Lower leg skin (tissue), 4 donors: ENCODE data around the gene OR2A1. TPM values are rescaled to one million over a fixed set of nuclear protein-coding genes. Genes with fewer than 3 reads are reported as not detected.
A peak's percentile ranks its signal among the peaks of the same experiment; 100 is the strongest.
"Not testable (repeated sequence)": the region's sequence is repeated elsewhere in the genome, so short reads cannot be mapped to it uniquely, and the experiment has no call there.

Experiments
- DNase-seq, 2 donors: peaks; one replicate each; pipeline ENCODE4 v3.0.0-alpha.2; 2019; ENCODE audit warnings: low spot score in 2 of 2
- H3K4me3 ChIP-seq: fragments of 200-600 bp; sonication (generic); 2 replicates; pipeline ENCODE4 v1.5.1; 2017; ENCODE audit warnings: mild to moderate bottlenecking, low read depth; ENCODE audit not compliant: poor library complexity, severe bottlenecking
- WGBS, 2 donors: methylation state at CpG; one replicate each; pipeline ENCODE4 v1.1.5; 2018; 5-methylcytosine and 5-hydroxymethylcytosine counted together
- intact Hi-C: fragments of 100-400 bp; cut with DNase I; formaldehyde crosslinking; loops from one replicate; pipeline ENCODE4 v1.15.0; 2023; ENCODE audit warnings: low total_unique reads
- total RNA-seq, 4 donors: library from RNA; depleted of rRNA; stranded (reverse); fragments of >200 nt; gene quantifications; one replicate each; pipeline ENCODE4 v1.1.0, GENCODE V29; 2016

OR2A1 gene, protein sequence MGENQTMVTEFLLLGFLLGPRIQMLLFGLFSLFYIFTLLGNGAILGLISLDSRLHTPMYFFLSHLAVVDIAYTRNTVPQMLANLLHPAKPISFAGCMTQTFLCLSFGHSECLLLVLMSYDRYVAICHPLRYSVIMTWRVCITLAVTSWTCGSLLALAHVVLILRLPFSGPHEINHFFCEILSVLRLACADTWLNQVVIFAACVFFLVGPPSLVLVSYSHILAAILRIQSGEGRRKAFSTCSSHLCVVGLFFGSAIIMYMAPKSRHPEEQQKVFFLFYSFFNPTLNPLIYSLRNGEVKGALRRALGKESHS
- under 1 TPM in 3 of 4 donors, not detected in 1; 0.03 to 0.84 (median 0.59) TPM for total RNA-seq

DNA sequence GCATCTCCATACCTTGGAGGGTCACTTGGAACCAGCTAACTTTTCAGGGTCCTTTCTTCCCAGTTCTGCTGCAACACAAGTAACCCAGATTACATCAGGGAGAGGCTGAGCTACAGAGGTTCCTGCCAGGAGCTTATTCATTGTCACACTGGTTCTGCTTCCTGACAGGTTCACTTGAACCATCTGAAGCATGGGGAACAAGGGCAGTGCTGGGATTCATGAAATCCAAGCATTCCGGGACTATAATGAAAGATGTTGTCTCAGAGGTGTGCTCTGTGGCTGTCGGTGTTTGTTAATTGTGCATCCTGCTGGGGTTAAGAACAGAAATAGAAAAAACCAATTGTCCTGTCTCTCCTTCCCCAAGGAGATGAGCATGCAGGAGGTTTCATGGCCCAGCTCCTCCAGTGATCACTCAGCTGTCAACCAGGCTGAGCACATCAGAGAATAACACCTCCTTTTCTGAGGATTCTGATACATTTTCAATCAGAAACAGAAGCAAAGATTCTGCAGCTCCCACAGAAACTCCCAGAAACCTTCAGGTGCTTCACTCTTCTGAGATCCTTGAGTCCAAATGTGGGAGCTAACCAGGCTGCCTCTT, at the start of gene OR2A1:
TSS of gene OR2A1 (plus strand) at position 548 of the 598 bp plus-strand sequence. CDS start 5,706 bp downstream, outside the sequence.
- DNase-seq, intact Hi-C loops, H3K4me3 ChIP-seq: not testable (repeated sequence)
- 79% methylated on average over 2 of the region's 2 CpGs; no CpG with 5 or more reads in 1 of the 2 donors for WGBS, 2 donors

DNA sequence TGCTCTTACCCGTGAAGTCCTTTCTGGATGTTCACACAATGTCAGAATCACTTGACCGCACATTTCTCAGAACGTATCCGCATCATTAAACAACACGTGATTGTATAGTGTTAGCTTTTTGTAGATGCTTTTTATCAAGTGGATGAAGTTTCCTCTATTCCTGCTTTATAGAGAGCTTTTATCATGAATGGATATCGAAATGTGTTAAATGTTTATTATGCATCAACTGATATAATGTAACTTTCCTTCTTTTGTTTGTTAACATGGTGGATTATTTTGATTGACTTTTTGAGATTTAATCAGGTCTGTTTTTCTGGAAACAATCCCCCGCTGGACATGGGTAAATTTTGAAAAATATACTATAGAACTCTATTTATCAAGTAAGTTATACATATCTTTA, 47.5 kb upstream of the OR2A1 start, which contains the start of gene OR2A7:
TSS of gene OR2A7 (minus strand) at position 101 of the 400 bp plus-strand sequence. CDS start 5,164 bp downstream, outside the sequence.
- 96 to 97% methylated on average over 6 to 7 of the region's 7 CpGs for WGBS, 2 donors
- intact Hi-C loops, H3K4me3 ChIP-seq, DNase-seq: not testable (repeated sequence)

DNA sequence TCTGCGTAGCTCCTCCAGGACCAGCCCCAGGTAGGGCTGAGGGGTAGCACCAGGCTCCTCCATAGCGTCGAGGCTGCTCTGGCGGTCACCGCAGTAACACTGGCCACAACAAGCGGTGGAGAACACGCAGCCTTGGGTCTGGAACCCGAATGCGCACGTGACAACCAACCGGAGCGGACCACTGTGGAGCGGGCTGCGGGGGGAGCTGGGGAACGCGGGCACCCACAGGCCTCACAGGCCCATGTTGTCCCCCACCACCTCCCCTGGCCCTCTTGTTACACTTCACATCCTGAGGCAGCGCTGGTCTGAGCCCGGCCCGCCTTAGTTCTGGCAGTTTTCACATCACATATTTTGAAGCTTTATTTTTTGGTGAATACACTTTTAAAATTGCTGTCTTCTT, 43.0 kb upstream of the OR2A1 start, which contains the start of gene CTAGE8:
TSS of gene CTAGE8 (minus strand) at position 101 of the 400 bp plus-strand sequence. CDS start at position 63, 38 bp downstream.
- intact Hi-C loops, result not testable (repeated sequence)

DNA sequence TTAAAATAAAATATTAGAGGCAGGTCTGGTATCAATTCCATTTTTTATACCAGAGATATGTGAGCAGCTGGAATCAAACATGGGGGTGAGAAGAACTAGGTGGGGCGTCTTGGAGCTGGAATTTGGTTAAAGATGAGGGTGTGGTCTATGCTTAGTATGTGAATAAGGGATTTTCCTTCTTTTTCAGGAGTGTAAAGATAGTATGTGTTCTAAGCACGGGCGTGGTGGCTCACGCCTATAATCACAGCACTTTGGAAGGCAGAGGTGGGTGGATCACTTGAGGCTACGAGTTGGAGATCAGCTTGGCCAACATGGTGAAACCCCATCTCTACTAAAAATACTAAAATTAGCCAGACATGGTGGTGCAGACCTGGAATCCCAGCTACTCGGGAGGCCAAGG, 36.9 kb upstream of the OR2A1 start:
- intact Hi-C loops, H3K4me3 ChIP-seq, DNase-seq: not testable (repeated sequence)
- WGBS, 2 donors, result 80 to 88% methylated on average over 5 of the region's 6 CpGs

More for the DNA sequence above, 43.0 kb upstream of the OR2A1 start, which contains the start of gene CTAGE8:
- not testable (repeated sequence) for DNase-seq, H3K4me3 ChIP-seq
- 100% methylated on average over 2 of the region's 19 CpGs; no CpG with 5 or more reads in 1 of the 2 donors for WGBS, 2 donors

DNA sequence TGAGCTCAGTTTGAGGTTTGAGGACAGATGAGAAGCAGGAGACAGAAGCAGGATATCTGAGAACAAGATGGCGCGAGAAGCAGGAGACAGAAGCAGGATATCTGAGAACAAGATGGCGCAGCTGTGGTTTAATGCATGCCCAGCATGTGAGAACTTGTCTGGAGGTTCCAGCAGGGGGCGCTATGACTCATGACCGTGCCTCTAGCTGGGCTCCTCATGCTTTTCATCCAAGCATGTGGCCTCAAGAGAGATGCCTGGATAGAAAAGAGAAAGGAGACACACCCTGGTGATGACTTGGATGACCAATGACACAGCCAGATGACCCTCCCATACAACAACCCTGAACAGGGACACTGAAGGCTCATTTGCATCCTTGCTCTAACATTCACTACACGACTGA, 32.2 kb upstream of the OR2A1 start:
- H3K4me3 ChIP-seq, intact Hi-C loops, DNase-seq: not testable (repeated sequence)
- 79 to 81% methylated on average over 4 of the region's 6 CpGs for WGBS, 2 donors

DNA sequence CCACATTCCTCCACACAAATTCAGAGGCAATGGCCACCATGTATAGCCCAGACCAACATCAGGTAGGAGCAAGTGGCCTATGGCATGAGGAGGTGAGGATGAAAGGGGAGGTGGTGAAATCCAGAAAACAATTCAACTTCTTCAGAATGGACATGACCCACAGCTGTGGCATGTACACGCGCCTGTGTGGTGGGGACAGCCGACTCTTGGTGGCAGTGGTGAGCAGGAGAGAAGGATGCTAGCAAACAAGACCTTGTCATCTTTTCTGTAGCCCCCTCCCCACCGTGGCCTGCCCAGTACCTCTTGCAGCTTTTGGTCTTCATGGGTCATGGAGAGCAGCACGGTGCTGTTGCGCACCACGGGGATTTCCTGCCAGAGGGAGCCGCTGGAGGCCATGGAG, 30.2 kb upstream of the OR2A1 start:
- DNase-seq, H3K4me3 ChIP-seq, intact Hi-C loops: not testable (repeated sequence)
- no CpG with 5 or more reads among the region's 8 CpGs for WGBS, 2 donors

DNA sequence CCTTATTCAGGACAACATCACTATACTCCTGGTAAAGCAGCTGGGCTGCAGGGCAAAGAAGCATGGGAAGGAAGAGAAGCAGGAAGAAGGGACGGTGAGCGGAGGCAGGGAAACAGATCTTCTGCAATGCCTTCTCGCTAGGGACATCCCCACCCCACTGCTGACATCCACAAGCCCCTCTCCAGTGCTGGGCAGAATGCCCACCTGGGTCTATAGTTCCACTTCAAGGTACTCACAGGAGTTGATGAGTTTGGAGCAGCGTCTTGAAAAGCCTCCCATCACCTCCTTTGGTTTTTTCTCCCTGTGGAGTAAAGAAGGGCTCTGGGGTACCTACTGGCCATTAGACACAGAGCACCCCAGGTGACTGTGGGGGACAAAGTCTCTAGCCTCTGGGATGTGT, 29.7 kb upstream of the OR2A1 start:
- peak in 1 of 2 donors; percentile 65 for DNase-seq
- WGBS, 2 donors, result 94 to 95% methylated on average over 4 of the region's 4 CpGs
- intact Hi-C loops, H3K4me3 ChIP-seq: not testable (repeated sequence)

DNA sequence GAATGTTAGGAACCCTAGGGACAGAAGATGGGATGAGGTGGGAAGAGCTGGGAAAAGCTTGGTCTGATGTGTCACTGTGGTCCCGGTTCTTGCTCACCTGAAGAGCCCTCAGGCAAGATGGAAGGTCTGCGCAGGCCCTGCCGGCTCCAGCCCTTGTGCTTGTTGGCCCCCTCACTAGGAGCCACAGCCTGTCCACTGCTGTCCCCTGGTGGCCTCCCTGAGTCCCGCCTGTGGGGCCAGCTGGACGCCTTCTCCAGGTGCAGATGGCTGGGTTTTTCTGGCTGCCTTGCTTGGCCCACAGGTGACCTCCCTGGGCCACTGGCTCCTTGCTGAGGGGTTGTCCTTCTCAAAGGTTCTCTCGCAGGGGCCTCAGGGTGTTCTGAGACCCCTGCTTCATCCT, 28.5 kb upstream of the OR2A1 start:
- WGBS, 2 donors, result no CpG with 5 or more reads among the region's 6 CpGs
- intact Hi-C loops, H3K4me3 ChIP-seq, DNase-seq: not testable (repeated sequence)

DNA sequence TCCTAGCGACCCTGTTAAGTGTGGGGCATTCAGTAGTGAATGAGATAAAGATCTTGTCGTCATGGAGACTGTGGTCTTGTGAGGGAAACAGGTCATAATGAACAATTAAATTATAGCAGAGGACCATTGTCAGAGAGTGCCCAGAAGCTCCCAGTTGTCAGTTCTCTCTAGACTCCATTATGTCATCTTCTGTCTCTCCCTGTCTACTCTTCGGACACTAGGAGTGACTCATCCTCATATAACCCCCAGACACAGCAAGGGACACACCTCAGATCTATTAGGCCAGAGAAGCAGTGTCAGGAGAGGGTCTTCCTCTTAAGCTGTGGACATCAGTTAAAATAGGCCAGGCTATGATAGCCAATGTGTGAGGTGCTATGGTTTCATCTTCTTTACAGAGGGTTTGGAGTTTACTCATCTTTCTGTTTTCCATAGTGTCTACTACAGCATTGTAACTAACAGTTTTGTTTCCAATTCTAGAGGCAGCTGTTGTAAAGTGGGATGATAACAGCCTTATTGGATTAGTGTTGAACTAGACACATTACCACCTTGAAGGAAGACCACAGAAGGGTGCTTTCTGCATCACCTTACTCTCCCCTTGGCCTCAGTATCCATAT, 24.9 kb upstream of the OR2A1 start:
- intact Hi-C loops, H3K4me3 ChIP-seq, DNase-seq: not testable (repeated sequence)
- WGBS, 2 donors, result no CpG with 5 or more reads among the region's 3 CpGs

DNA sequence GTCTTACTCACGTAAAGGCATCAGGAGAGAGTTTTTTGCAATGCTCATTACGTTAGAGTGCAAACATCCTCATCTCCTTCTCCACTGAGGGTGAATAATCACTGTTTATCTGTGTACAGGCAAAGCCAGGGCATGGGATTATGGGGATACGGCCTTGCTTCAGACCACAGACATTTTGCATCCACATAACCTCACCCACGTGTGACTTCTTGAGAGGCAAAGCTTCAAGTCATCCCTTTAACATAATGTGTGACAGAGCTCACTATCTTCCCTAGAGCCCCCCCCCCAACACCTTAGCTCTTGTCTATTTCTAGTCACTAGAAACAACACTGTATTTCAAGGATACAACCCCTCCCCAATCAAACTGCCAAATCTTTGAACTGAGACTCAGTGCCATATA, 20.6 kb upstream of the OR2A1 start:
- intact Hi-C loops, H3K4me3 ChIP-seq: not testable (repeated sequence)
- 45 to 56% methylated on average over 2 of the region's 4 CpGs for WGBS, 2 donors
- DNase-seq, result peak in 1 of 2 donors; percentile 68

DNA sequence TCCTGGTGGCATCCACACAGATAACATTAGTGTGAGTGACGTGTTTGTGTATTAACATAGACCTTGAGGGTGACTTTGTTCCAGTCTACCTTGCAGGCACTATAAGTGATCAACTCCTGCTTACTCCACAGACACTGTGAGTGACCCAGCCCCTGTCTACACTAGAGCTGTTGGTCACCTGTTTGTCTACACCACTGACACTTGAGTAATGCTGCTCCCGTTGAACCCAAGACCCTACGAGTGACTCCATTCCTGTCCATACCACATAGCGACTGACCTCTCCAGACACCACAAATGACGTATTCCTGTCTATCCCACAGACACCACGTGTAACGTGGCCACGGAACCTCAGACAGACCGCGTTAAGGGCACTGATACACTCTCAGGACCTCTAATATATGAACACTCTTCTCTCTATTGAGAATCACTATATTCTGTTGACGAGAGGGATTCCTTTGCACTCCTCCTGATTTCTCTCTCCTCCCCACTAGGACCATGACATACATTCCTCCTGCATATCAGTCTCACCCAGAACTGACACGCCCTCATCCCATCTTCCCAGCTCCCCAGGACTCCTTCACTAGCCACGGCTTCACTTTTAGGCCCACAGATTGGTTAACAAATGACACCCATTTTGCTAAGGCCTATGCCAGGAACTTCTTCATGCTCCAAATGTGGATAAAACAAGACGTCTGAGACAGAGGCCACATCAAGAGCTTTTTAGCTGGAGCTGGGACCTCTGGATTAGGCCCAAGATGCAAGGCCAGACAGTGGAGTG, 19.6 kb upstream of the OR2A1 start:
- peak in 1 of 2 donors; percentile 58 for DNase-seq
- intact Hi-C loops, H3K4me3 ChIP-seq: not testable (repeated sequence)
- 43 to 49% methylated on average over 3 of the region's 14 CpGs for WGBS, 2 donors

DNA sequence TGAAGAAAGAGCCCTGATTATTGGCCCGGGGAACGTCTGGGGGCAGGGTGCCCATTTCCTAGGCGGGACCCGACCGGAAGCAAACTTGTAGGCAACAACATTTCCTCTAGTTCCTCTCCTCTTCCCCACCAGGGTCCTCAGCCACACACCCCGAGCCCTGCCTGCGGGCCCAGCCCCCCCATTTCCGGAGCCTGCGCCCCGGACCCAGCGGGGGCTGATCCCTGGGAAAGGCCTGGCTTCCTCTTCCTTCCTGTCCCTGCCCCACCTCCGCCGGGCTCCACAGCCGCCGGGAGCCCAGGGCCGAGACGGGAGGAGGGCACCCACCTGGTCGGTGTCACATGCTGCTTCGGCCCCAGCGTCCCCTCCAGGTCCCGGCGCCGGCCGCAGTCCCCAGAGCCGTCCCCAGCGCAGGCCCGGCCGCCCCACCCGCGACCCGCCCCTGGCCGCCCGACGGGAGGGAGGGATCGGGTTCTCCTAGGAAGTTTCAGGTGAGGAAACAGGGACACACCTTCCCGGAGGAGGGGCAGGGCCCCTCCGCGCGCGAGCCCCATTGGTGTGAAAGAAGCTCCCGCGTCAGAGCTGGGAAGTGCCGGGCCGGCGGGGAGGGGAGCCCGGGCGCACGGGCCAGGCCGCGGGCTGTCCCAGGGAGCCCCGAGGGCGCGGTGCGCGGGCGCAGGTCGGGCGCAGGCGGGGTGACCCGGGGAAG, 18.3 kb upstream of the OR2A1 start:
- DNase-seq, result peak in 1 of 2 donors; percentile 78
- H3K4me3 ChIP-seq, intact Hi-C loops: not testable (repeated sequence)
- WGBS, 2 donors, result no CpG with 5 or more reads among the region's 60 CpGs

DNA sequence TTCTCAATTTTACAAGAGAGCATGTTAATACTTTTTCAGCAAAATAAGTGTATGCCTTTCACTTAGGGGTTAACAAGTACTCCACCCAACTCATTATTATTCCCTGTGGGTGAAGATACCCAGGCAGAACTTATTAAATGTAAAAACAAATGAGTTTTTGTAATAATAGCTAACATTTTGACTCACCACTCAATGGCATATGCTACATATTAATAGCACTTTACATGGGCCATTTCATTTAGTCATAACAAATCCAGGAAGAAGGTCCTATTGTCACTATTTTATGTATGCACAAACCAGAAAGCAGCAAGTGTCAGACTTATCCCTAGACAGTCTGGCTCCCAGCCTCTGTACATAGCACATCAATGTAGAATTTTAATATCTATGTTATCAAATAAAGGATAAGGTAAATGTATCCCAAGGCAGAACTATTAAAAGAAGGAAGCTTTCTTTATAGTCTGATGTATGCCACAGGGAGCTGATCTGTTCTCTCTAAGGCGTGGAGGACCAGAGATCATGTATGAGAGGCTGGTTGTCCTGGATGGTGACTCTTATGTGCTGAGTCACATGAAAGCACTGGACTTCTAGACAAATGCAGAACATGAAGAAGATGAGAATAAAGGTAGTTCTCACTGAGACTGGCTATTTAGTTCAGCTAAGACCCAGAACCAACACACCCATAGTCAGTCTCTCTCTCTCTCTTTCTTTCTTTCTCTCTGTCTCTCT, 9.5 kb upstream of the OR2A1 start:
- H3K4me3 ChIP-seq, DNase-seq, intact Hi-C loops: not testable (repeated sequence)
- no CpG with 5 or more reads among the region's 1 CpG for WGBS, 2 donors
